ENCODE measurements around the gene CCP110.
A peak's percentile ranks its signal among the peaks of the same experiment; 100 is the strongest.

CCP110 gene

DNA sequence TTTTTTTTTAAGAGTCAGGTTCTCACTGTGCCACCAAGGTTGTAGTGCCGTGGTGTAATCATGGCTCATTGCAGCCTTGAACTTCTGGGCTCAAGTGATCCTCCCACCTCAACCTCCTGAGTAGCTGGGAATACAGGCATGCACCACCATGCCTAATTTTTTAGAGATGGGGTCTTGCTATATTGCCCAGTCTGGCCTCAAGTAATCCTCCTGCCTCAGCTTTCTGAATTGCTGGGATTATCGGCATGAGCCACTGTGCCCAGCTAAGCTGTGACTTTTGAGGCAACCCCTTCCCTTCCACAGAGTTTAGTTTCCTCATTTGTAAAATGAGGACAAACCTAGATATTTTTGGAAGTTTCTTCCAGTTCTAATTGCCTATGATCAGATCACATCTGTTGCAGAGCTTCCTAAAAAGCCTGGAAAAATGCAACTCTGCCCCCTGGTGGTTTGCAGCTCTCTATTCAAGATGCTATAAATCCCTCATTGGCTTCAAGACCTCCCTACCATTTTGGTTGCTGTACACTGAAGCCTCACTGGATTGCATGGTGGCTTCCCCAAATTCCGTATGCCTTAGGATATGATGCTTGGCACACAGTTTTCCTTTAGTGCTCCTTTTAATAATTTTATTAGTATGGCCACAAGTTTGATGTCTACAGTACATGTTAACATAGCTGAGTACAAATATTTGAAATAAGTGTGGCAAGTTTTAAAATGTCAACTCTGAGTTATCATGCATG is 21.2 kb upstream of the CCP110 start:
- TF ChIP-seq POLR2AphosphoS5 (IDR thresholded peaks at IDR 0.05; ENCODE audit: borderline replicate concordance, low read depth, low read length) (no peak), FOXP2 (optimal IDR thresholded peaks at IDR 0.05; ENCODE audit: control extremely low read depth, extremely low read length, insufficient read depth) (no peak), EZH2 (IDR thresholded peaks at IDR 0.05) (no peak)
- H3K36me3 ChIP-seq (ENCODE audit: insufficient read depth, low read length) = peaks cover 33% of the 10 kb centered on the region; the same call in 1 of the 2 replicates

GRCh38 chr16:19503461-19504075 is 20.2 kb upstream of the CCP110 start:
- no peak for TF ChIP-seq FOXP2 (optimal IDR thresholded peaks at IDR 0.05; ENCODE audit: control extremely low read depth, extremely low read length, insufficient read depth)
- no peak for TF ChIP-seq POLR2AphosphoS5 (IDR thresholded peaks at IDR 0.05; ENCODE audit: borderline replicate concordance, low read depth, low read length)
- TF ChIP-seq EZH2 (IDR thresholded peaks at IDR 0.05) = no peak
- no peak overlapping the region for H3K9ac ChIP-seq (ENCODE audit: insufficient read length)
- H3K36me3 ChIP-seq (ENCODE audit: insufficient read depth, low read length) = peaks cover 33% of the 10 kb centered on the region; the same call in 1 of the 2 replicates
- no peaks in the 10 kb centered on the region for H3K9me3 ChIP-seq (ENCODE audit: low read depth, low read length)
- H3K4me3 ChIP-seq = no peak overlapping the region
- no peak for DNase-seq (ENCODE audit: low read depth, low spot score)
- H3K27ac ChIP-seq = no peak overlapping the region

More for the DNA sequence above, 21.2 kb upstream of the CCP110 start:
- no peak overlapping the region for H3K4me3 ChIP-seq
- no peaks in the 10 kb centered on the region for H3K9me3 ChIP-seq (ENCODE audit: low read depth, low read length)
- no peak overlapping the region for H3K9ac ChIP-seq (ENCODE audit: insufficient read length)
- DNase-seq (ENCODE audit: low read depth, low spot score) = peak; percentile 73
- H3K27ac ChIP-seq = no peak overlapping the region

GRCh38 chr16:19505600-19506303 is 18.0 kb upstream of the CCP110 start:
- no peaks in the 10 kb centered on the region for H3K9me3 ChIP-seq (ENCODE audit: low read depth, low read length)

GRCh38 chr16:19506965-19507364 is 16.8 kb upstream of the CCP110 start:
- no peak for TF ChIP-seq EZH2 (IDR thresholded peaks at IDR 0.05)
- no peak for TF ChIP-seq POLR2AphosphoS5 (IDR thresholded peaks at IDR 0.05; ENCODE audit: borderline replicate concordance, low read depth, low read length)
- TF ChIP-seq FOXP2 (optimal IDR thresholded peaks at IDR 0.05; ENCODE audit: control extremely low read depth, extremely low read length, insufficient read depth) = no peak
- Histone ChIP-seq H3K4me3 (no peak overlapping the region), H3K9me3 (ENCODE audit: low read depth, low read length) (no peaks in the 10 kb centered on the region), H3K9ac (ENCODE audit: insufficient read length) (no peak overlapping the region), H3K27ac (no peak overlapping the region), H3K36me3 (ENCODE audit: insufficient read depth, low read length) (peaks cover 27% of the 10 kb centered on the region; the same call in 1 of the 2 replicates)
- no peak for DNase-seq (ENCODE audit: low read depth, low spot score)

More at GRCh38 chr16:19505600-19506303, 18.0 kb upstream of the CCP110 start:
- Histone ChIP-seq H3K27ac (no peak overlapping the region), H3K4me3 (no peak overlapping the region), H3K9ac (ENCODE audit: insufficient read length) (no peak overlapping the region), H3K36me3 (ENCODE audit: insufficient read depth, low read length) (peaks cover 33% of the 10 kb centered on the region; the same call in 1 of the 2 replicates)
- TF ChIP-seq FOXP2 (optimal IDR thresholded peaks at IDR 0.05; ENCODE audit: control extremely low read depth, extremely low read length, insufficient read depth) = no peak
- TF ChIP-seq EZH2 (IDR thresholded peaks at IDR 0.05) = no peak
- no peak for TF ChIP-seq POLR2AphosphoS5 (IDR thresholded peaks at IDR 0.05; ENCODE audit: borderline replicate concordance, low read depth, low read length)
- no peak for DNase-seq (ENCODE audit: low read depth, low spot score)

DNA sequence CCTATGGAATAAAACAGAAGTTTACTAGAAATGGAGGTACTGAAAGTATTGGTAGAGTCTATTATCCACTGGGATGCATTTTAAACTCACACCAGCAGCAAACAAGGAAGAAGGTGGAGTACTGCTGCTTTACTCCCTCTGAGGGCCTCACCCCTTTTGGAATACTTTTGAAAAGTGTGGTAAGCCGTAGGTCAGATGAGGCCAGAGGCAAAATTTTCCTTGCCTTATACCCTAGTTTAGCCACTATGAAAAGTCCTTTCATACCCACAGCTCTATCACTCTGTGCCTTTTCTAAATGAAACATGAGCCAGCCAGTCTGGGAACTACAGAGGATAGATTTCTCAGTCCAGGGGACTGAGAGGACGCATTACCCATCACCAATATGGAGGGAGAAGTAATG is 15.9 kb upstream of the CCP110 start:
- no peak overlapping the region for H3K27ac ChIP-seq
- peaks cover 26% of the 10 kb centered on the region for H3K36me3 ChIP-seq (ENCODE audit: insufficient read depth, low read length)
- no peaks in the 10 kb centered on the region for H3K9me3 ChIP-seq (ENCODE audit: low read depth, low read length)
- no peak for TF ChIP-seq FOXP2 (optimal IDR thresholded peaks at IDR 0.05; ENCODE audit: control extremely low read depth, extremely low read length, insufficient read depth)
- no peak overlapping the region for H3K4me3 ChIP-seq
- H3K9ac ChIP-seq (ENCODE audit: insufficient read length) = no peak overlapping the region
- no peak for DNase-seq (ENCODE audit: low read depth, low spot score)

- no peak for DNase-seq (ENCODE audit: low read depth, low spot score)
- peaks cover 52% of the 10 kb centered on the region for H3K36me3 ChIP-seq (ENCODE audit: insufficient read depth, low read length)
- no peak overlapping the region for H3K4me3 ChIP-seq
- no peak overlapping the region for H3K9ac ChIP-seq (ENCODE audit: insufficient read length)
- TF ChIP-seq FOXP2 (optimal IDR thresholded peaks at IDR 0.05; ENCODE audit: control extremely low read depth, extremely low read length, insufficient read depth) (no peak), POLR2AphosphoS5 (IDR thresholded peaks at IDR 0.05; ENCODE audit: borderline replicate concordance, low read depth, low read length) (no peak), EZH2 (IDR thresholded peaks at IDR 0.05) (no peak)
- no peaks in the 10 kb centered on the region for H3K9me3 ChIP-seq (ENCODE audit: low read depth, low read length)
- no peak overlapping the region for H3K27ac ChIP-seq
These were observed 11.4 kb upstream of the CCP110 start for GRCh38 chr16:19512297-19512696.

DNA sequence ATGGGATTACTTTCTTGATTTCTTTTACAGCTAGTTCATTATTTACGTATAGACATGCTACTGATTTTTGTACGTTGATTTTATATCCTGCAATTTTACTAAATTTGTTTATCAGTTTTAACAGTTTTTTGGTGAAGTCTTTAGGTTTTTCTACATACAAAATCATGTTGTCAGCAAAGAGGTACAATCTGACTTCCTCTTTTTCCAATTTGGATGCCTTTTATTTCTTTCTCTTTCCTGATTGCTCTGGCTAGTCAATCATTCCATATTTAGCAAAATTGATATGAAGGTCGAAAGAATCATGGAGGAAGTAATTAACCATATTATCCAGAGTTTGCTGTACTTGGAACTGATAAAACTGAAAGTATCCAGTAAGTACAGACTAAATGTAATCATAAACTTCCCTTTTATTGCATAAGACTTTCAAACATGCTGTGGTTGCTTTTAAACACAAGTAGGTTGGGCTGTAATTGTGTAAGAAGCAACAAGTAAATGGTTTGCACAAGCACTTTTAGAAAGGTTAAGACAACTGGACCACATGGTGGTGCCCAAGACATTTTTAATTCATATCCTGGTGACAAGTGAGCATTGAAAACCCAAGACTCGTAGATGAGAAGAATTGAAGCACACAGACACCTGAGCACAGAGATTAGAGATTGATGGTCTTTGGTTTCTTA is 10.2 kb upstream of the CCP110 start:
- H3K36me3 ChIP-seq (ENCODE audit: insufficient read depth, low read length) = peaks cover 55% of the 10 kb centered on the region
- DNase-seq (ENCODE audit: low read depth, low spot score) = no peak
- TF ChIP-seq FOXP2 (optimal IDR thresholded peaks at IDR 0.05; ENCODE audit: control extremely low read depth, extremely low read length, insufficient read depth) = no peak
- no peak for TF ChIP-seq POLR2AphosphoS5 (IDR thresholded peaks at IDR 0.05; ENCODE audit: borderline replicate concordance, low read depth, low read length)
- TF ChIP-seq EZH2 (IDR thresholded peaks at IDR 0.05) = no peak
- no peak overlapping the region for H3K9ac ChIP-seq (ENCODE audit: insufficient read length)
- H3K4me3 ChIP-seq = no peak overlapping the region
- H3K27ac ChIP-seq = no peak overlapping the region
- H3K9me3 ChIP-seq (ENCODE audit: low read depth, low read length) = no peaks in the 10 kb centered on the region

DNA sequence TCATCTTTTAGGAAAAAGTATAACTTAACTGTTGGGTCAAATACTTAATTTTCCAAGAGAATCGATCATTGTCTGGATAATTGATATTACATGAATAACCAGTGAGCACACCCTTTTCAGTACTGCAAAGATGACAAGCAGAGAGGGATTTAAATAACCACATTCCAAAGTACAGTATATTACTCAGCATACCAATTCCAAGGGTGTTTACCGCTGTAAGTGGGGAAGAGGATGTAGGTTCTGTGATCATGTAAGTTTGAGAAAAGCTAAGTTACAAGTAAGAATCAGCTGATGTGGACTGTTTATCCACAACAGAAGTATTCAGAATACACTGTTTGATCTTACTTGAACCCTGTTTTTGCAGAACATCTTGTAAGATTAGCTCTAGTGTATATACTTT is 8.0 kb upstream of the CCP110 start:
- peaks cover 55% of the 10 kb centered on the region for H3K36me3 ChIP-seq (ENCODE audit: insufficient read depth, low read length)
- H3K9ac ChIP-seq (ENCODE audit: insufficient read length) = no peak overlapping the region
- no peak overlapping the region for H3K4me3 ChIP-seq
- DNase-seq (ENCODE audit: low read depth, low spot score) = no peak
- H3K9me3 ChIP-seq (ENCODE audit: low read depth, low read length) = no peaks in the 10 kb centered on the region
- no peak for TF ChIP-seq FOXP2 (optimal IDR thresholded peaks at IDR 0.05; ENCODE audit: control extremely low read depth, extremely low read length, insufficient read depth)
- TF ChIP-seq POLR2AphosphoS5 (IDR thresholded peaks at IDR 0.05; ENCODE audit: borderline replicate concordance, low read depth, low read length) = no peak
- TF ChIP-seq EZH2 (IDR thresholded peaks at IDR 0.05) = no peak
- H3K27ac ChIP-seq = no peak overlapping the region
